Coronary artery (tissue), 2 donors: Measurements from ENCODE around the gene SGO2.

Experiments used
- DNase-seq: peaks from one replicate; pipeline ENCODE4 v3.0.0-alpha.2; 2017; ENCODE audit warnings: low spot score
- H3K27ac ChIP-seq, 2 donors: fragments of 200-600 bp; sonication (generic); one replicate each; pipeline ENCODE4 v1.5.1; 2016 to 2019
- H3K4me3 ChIP-seq: fragments of 200-600 bp; sonication (generic); 2 replicates; pipeline ENCODE4 v1.5.1; 2016; ENCODE audit warnings: mild to moderate bottlenecking, moderate library complexity
- TF ChIP-seq, protein P1 (sequence below): fragments of 200-600 bp; sonication (generic); IDR thresholded peaks from one replicate; pipeline ENCODE4 v1.5.1; 2019; ENCODE audit warnings: antibody characterized with exemption

Gene SGO2

DNA sequence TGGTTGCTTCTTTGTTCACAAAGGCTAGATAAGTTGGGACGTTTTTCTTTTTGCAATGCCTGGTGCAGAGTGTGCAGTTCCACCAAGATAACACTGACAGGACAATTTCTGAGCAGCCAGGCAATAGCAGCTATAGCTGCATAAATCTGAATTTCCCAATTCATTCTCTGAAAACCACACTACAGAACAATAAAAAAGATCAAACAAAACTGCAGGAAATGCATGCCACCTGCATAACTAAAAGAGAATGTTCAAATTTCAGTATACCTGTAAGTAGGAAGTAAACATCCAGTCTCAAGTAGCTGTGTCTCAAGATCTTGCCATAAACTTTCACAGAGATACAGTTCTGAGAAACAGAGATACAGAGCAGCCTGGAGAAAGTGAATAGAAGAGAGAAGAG is 10.9 kb upstream of the SGO2 start:
- Histone ChIP-seq H3K4me3 (no peak overlapping the region), H3K27ac (no peak overlapping the region)

DNA sequence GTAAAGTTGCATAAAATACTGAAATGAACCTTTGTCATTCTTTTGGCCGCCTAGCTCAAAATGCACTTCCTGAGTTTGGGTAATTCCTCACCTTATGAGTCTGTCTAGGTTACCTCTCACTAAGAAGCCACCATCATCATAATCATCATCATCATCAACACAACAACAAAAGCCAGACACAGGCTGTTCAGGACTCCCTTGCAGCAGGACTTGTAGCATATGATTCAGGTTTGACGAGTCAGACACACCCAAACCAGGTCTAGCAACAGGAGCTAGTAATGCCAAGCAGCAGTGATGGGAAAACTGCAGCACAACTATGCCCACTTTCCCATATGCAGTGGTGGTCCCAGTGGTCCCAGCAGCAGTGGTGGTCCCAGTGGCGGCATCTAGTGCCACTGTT is 2.8 kb upstream of the SGO2 start:
- Histone ChIP-seq H3K27ac (no peak overlapping the region), H3K4me3 (no peak overlapping the region)
- TF ChIP-seq, protein P1, sequence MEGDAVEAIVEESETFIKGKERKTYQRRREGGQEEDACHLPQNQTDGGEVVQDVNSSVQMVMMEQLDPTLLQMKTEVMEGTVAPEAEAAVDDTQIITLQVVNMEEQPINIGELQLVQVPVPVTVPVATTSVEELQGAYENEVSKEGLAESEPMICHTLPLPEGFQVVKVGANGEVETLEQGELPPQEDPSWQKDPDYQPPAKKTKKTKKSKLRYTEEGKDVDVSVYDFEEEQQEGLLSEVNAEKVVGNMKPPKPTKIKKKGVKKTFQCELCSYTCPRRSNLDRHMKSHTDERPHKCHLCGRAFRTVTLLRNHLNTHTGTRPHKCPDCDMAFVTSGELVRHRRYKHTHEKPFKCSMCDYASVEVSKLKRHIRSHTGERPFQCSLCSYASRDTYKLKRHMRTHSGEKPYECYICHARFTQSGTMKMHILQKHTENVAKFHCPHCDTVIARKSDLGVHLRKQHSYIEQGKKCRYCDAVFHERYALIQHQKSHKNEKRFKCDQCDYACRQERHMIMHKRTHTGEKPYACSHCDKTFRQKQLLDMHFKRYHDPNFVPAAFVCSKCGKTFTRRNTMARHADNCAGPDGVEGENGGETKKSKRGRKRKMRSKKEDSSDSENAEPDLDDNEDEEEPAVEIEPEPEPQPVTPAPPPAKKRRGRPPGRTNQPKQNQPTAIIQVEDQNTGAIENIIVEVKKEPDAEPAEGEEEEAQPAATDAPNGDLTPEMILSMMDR = no peak
- no peak for DNase-seq

More for the DNA sequence above, 10.9 kb upstream of the SGO2 start:
- no peak for DNase-seq
- TF ChIP-seq, protein P1 = no peak

DNA sequence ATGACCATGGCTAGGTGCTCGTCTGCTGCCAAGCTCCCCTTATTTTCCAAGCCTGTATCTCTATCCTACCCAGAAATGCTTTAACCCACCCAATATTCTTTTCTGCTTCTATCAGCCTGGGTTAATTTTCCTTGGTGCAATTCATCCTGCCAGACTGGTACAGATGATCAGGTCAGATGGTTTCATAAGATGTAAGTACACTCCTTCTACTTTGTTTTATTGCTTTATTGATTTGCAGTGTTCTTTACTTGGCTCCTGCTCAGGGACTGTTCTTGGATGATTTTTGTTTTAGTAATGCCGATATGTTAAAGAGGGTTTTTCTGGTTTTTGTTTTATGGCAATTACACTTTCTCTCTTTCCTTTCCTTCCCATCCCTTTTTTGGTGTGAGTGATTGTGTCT is 2.4 kb upstream of the SGO2 start:
- H3K4me3 ChIP-seq = no peak overlapping the region
- DNase-seq = no peak
- TF ChIP-seq, protein P1 = no peak
- H3K27ac ChIP-seq = no peak overlapping the region

DNA sequence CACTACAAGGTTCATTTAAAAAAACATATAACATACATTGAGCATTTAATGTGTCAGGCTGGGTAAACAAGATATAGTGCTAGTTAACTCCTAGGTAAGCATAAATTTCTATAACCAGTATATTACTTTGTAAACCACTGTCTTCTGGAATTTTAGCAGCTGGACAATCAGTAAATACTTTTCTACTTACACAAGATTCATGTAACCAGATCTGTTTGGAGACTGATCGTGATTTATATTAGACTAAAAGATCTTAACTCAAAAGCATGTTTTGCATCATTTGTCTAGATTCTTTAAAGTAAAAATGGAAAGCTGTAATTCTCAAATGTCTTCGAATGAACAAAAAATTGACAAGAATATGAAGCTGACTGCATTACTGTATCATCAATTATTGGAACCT is 941 bp upstream of the SGO2 start:
- H3K27ac ChIP-seq = no peak overlapping the region
- no peak overlapping the region for H3K4me3 ChIP-seq
- TF ChIP-seq, protein P1 = no peak
- DNase-seq = no peak

DNA sequence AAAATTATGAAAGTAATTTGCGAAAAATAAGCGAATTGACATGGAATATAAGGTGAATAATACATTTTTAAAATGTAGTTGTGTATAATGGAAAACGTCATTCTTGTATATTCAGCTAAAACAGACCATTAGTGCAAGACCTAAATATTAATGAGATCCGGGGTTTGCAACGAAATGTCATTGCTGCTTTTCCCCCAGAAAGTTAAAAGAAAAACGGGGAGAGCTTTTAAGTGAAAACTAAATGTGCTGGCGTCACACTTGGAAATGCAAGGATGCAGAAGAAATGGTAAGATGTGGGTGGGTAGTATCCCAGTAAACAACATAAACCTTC is 491 bp upstream of the SGO2 start:
- DNase-seq = no peak
- TF ChIP-seq, protein P1 = no peak
- peak overlapping the region in 1 of 2 donors; percentile 64 for H3K27ac ChIP-seq

DNA sequence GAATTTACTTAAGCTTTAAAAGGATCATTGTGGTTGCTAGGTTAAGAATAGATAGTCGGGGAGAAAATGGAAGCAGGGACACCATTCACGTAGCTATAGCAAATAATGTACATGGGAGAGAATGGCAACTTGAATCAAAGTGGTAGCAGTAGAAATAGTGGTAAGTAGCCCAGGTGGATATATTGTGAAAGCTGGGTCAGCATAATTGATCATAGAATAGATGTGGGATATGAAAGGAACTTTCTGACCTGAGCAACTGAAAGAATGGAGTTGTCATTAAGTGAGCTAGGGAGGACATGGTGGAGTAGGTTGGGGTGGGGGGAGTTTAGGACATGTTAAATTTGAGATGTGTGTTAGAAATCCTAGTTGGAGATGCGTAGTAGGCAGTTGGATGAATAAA is 2.2 kb downstream of the SGO2 start:
- TF ChIP-seq, protein P1 = no peak
- Histone ChIP-seq H3K4me3 (no peak overlapping the region), H3K27ac (no peak overlapping the region)
- no peak for DNase-seq

More for the DNA sequence above, 491 bp upstream of the SGO2 start:
- peak overlapping the region; percentile 81 for H3K4me3 ChIP-seq

DNA sequence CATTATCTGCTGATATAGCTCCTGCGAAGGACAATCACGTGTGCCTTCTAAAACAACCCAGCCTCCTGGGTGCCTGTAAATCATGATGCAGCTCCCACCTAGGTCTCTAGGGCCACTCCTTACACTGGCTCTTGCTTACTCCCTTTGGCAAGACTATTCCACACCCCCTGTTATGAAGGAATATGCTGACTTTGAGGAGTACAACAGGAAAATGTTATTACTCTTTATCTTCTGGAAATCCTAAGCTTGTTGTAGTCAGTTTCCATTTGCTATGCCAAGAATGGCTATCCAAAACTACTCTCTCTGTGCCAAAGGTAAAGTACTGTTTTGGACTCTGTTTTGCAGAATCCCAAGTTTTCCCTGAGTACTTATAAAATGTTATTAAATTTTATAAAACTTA is 7.7 kb downstream of the SGO2 start:
- TF ChIP-seq, protein P1 = no peak

More for the DNA sequence above, 7.7 kb downstream of the SGO2 start:
- DNase-seq = no peak
- Histone ChIP-seq H3K4me3 (no peak overlapping the region), H3K27ac (no peak overlapping the region)
